ENCODE results near the gene CLCN5.

The CLCN5 gene

GRCh38 chrX:50114113-50114512, 191.7 kb downstream of the CLCN5 start:
- DNase-seq (ENCODE audit: extremely low spot score) = no peak
- ChIA-PET CTCF (no interaction called here), POLR2A (no interaction called here)
- TF ChIP-seq ARNT (IDR thresholded peaks at IDR 0.05) (no peak), FOXA1 (IDR thresholded peaks at IDR 0.05) (no peak)

GRCh38 chrX:50115973-50116372, 193.6 kb downstream of the CLCN5 start:
- no peak for DNase-seq (ENCODE audit: extremely low spot score)
- ChIA-PET POLR2A (no interaction called here), CTCF (no interaction called here)
- no peak for TF ChIP-seq BHLHE40 (IDR thresholded peaks at IDR 0.05; ENCODE audit: borderline replicate concordance)
- TF ChIP-seq ELF4 (IDR thresholded peaks at IDR 0.05) = no peak

DNA sequence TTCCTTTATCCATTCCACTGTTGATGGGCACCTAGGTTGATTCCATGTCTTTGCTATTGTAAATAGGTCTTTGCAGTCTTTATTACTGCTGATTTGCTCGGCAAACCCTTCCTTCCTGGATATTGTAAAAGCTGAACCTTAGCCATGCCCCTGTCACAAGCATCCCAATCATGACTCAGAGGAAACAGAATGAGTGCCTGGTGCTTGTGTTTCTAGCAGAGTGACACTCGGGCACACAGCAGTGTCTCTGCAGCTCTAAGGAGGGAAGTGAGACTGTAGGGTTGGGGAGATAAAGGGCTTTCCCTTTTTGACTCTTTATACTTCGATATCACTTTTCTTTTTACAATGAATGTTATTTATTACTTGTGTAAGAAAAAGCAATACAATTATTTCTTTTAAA, 195.1 kb downstream of the CLCN5 start:
- POLR2A ChIA-PET = no interaction called here
- DNase-seq (ENCODE audit: extremely low spot score) = no peak
- TF ChIP-seq LEF1 (IDR thresholded peaks at IDR 0.05; ENCODE audit: borderline replicate concordance) (no peak), PKNOX1 (IDR thresholded peaks at IDR 0.05) (no peak), ARNT (IDR thresholded peaks at IDR 0.05) (no peak)
- CTCF ChIA-PET = no interaction called here

DNA sequence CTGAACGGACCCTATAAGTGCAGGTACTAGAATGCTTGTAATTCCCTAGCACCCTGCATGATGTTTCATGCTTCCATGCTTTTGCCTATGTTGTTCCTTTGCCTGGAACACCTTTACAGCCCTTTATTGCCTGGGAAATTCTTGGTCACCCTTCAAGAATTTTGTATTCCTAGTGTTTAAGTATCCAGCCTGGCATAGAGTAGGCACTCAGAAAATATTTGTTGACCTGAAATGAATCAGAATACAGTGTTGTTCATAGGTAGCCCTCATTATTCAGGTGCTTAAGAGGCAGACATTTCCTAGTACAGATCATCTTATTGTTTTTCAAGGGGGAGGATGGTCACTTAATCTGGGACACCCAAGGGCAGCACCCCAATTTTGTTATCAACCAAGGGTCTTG, 203.1 kb downstream of the CLCN5 start:
- no peak for DNase-seq (ENCODE audit: extremely low spot score)
- CTCF ChIA-PET = no interaction called here
- TF ChIP-seq FOXA1 (IDR thresholded peaks at IDR 0.05) (no peak), L3MBTL2 (conservative IDR thresholded peaks at IDR 0.05) (no peak), ELF4 (IDR thresholded peaks at IDR 0.05) (no peak), LEF1 (IDR thresholded peaks at IDR 0.05; ENCODE audit: borderline replicate concordance) (no peak), PKNOX1 (IDR thresholded peaks at IDR 0.05) (no peak), SUZ12 (IDR thresholded peaks at IDR 0.05) (no peak), FOXM1 (IDR thresholded peaks at IDR 0.05; ENCODE audit: borderline replicate concordance) (no peak), FOXK2 (IDR thresholded peaks at IDR 0.05) (no peak), CTBP1 (IDR thresholded peaks at IDR 0.05; ENCODE audit: borderline replicate concordance) (no peak), HDGF (IDR thresholded peaks at IDR 0.05; ENCODE audit: borderline replicate concordance) (no peak), TARDBP (IDR thresholded peaks at IDR 0.05) (no peak), ARNT (IDR thresholded peaks at IDR 0.05) (no peak)
- POLR2A ChIA-PET = no interaction called here

DNA sequence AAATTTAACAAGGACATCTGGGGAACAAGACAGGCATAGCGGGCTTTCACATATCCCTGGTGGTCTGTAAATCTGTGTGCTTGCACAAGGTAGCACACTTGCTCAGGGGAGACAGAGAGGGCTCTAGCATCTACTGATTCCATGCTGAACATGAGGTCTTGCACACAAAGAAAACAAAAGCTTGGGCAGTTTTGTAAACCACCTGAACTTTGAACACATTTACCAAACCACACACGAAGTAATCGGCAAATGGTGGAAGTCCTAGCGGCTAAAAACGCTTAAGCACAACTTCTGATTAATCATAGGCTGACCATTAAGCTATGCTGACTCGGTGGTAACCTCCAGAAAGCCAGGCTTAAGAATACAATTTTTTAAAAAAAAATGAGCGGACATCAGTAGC, 225.6 kb downstream of the CLCN5 start:
- CTCF ChIA-PET = interaction anchor here (0.6 kb wide), 1 partner anchor 716 kb away, joined by 3 read pairs; no protein-coding TSS in a partner anchor
- POLR2A ChIA-PET = no interaction called here
- TF ChIP-seq TARDBP (IDR thresholded peaks at IDR 0.05) = no peak
- no peak for TF ChIP-seq ZNF384 (IDR thresholded peaks at IDR 0.05)
- no peak for TF ChIP-seq BHLHE40 (IDR thresholded peaks at IDR 0.05; ENCODE audit: borderline replicate concordance)
- DNase-seq (ENCODE audit: extremely low spot score) = no peak
